A549 (cell line): Measurements from ENCODE around the gene ZNF700. TPM values are rescaled to one million over a fixed set of nuclear protein-coding genes. Genes with fewer than 3 reads are reported as not detected.
"Not testable (repeated sequence)": the region's sequence is repeated elsewhere in the genome, so short reads cannot be mapped to it uniquely, and the experiment has no call there.

Experiments used
- ATAC-seq, 2 experiments: fragments of 200-7000 bp in 1 of 2; fragments of >200 bp in 1 of 2; cut with Nextera tagmentation in 1 of 2; cut with Tn5 transposase in 1 of 2; 3 replicates each; pipeline versions ENCODE4 v1.8.0 to v1.9.1; 2018 to 2020; ENCODE audit warnings: mild to moderate bottlenecking in 1 of 2, moderate library complexity in 1 of 2
- CTCF ChIA-PET: fragments of 300-600 bp; sonication (Branson Sonifier 250); formaldehyde crosslinking; extraction: SDS; loops from one replicate; lab custom pipeline; 2021; ENCODE audit warnings: antibody characterized with exemption, inconsistent platforms; lab: Yijun Ruan, JAX
- POLR2A ChIA-PET: fragments of 350-600 bp; formaldehyde crosslinking; extraction: SDS; loops from one replicate; lab custom pipeline; 2021; ENCODE audit warnings: antibody characterized with exemption, inconsistent platforms; lab: Yijun Ruan, JAX
- DNase-seq, 2 experiments: peaks; one replicate each; pipeline versions ENCODE4 v3.0.0 to v3.0.0-alpha.2; 2011 to 2016; ENCODE audit warnings: low read depth in 1 of 2, low spot score in 1 of 2
- FAIRE-seq: peaks from 2 replicates; lab custom pipeline; 2011; peaks lifted over from hg19 to GRCh38; lab: Jason Lieb, UNC
- H3K27ac ChIP-seq, 2 experiments: fragments of >200 bp; sonication (Bioruptor Twin); formaldehyde crosslinking; 3 replicates each; pipeline ENCODE4 v1.5.1; 2016 to 2017
- H3K4me1 ChIP-seq: fragments of >200 bp; sonication (Bioruptor Twin); formaldehyde crosslinking; 3 replicates; pipeline ENCODE4 v1.6.1; 2016
- H3K4me2 ChIP-seq: fragments of >200 bp; sonication (Bioruptor Twin); formaldehyde crosslinking; 3 replicates; pipeline ENCODE4 v1.6.1; 2016
- H3K4me3 ChIP-seq: fragments of >200 bp; sonication (Bioruptor Twin); formaldehyde crosslinking; 3 replicates; pipeline ENCODE4 v1.5.1; 2016
- H3K9me3 ChIP-seq: fragments of >200 bp; sonication (Bioruptor Twin); formaldehyde crosslinking; 3 replicates; pipeline ENCODE4 v1.6.1; 2016
- EHF ChIP-seq: fragments of 250-450 bp; sonication (Bioruptor Pico); IDR thresholded peaks from 2 replicates; pipeline ENCODE4 v1.5.0; 2020; ENCODE audit warnings: mild to moderate bottlenecking
- KDM1A ChIP-seq: fragments of 200-600 bp; sonication (generic); IDR thresholded peaks from 2 replicates; pipeline ENCODE4 v1.6.1; 2016; ENCODE audit warnings: low read depth, mild to moderate bottlenecking
- KDM5A ChIP-seq: fragments of 200-600 bp; sonication (generic); IDR thresholded peaks from 2 replicates; pipeline ENCODE4 v1.6.1; 2016; ENCODE audit warnings: antibody characterized with exemption, mild to moderate bottlenecking
- MAFK ChIP-seq: fragments of 450-650 bp; IDR thresholded peaks from 2 replicates; pipeline ENCODE4 v1.6.1; 2014; ENCODE audit not compliant: partially characterized antibody
- MYC ChIP-seq: IDR thresholded peaks from 2 replicates; pipeline ENCODE4 v1.6.1; 2012; ENCODE audit warnings: mild to moderate bottlenecking, inconsistent platforms, low read length, improper control_type of control experiment, borderline replicate concordance
- POLR2A ChIP-seq: IDR thresholded peaks from 2 replicates; pipeline ENCODE4 v1.6.1; 2012; ENCODE audit warnings: mild to moderate bottlenecking, low read length
- RCOR1 ChIP-seq: fragments of 150-350 bp; IDR thresholded peaks from 2 replicates; pipeline ENCODE4 v1.6.1; 2014; ENCODE audit warnings: antibody characterized with exemption, low read length, low read depth
- RFX5 ChIP-seq: fragments of 450-650 bp; IDR thresholded peaks from 2 replicates; pipeline ENCODE4 v1.7.1; 2014; ENCODE audit warnings: antibody characterized with exemption, mild to moderate bottlenecking, moderate library complexity
- SREBF2 ChIP-seq: fragments of 450-650 bp; IDR thresholded peaks from 2 replicates; pipeline ENCODE4 v1.6.1; 2014; ENCODE audit warnings: mild to moderate bottlenecking, moderate library complexity
- ZFP36 ChIP-seq: fragments of 450-650 bp; IDR thresholded peaks from 2 replicates; pipeline ENCODE4 v1.6.1; 2014; ENCODE audit warnings: borderline replicate concordance; ENCODE audit not compliant: partially characterized antibody
- ZSCAN20 ChIP-seq: fragments of 250-450 bp; sonication (Bioruptor Pico); IDR thresholded peaks from 2 replicates; pipeline ENCODE4 v1.8.0; 2022; ENCODE audit warnings: mild to moderate bottlenecking, moderate library complexity
- WGBS: methylation state at CpG from one replicate; pipeline ENCODE4 v1.1.6; 2017; ENCODE audit errors: missing lambda C conversion rate; 5-methylcytosine and 5-hydroxymethylcytosine counted together
- polyA plus RNA-seq, 4 experiments: library from polyadenylated mRNA; depleted of rRNA in 3 of 4; stranded (reverse); fragments of >200 nt; fragmentation: RNase III in 1 of 4; extraction: RNeasy Plus Mini Kit Qiagen cat#74134 plus additional on column Dnase treatment in 1 of 4; gene quantifications; 2 replicates in 3 of 4; 3 replicates in 1 of 4; pipeline ENCODE4 v1.2.3, GENCODE V29; 2011 to 2017
- TF ChIP-seq, protein P1 (sequence below): fragments of 450-650 bp; IDR thresholded peaks from 2 replicates; pipeline ENCODE4 v1.6.1; 2014; ENCODE audit warnings: antibody characterized with exemption

The ZNF700 gene
- polyA plus RNA-seq, 2 of the 4 experiments (the other 2 are of a cell fraction) = 0.30 to 0.43 TPM

DNA sequence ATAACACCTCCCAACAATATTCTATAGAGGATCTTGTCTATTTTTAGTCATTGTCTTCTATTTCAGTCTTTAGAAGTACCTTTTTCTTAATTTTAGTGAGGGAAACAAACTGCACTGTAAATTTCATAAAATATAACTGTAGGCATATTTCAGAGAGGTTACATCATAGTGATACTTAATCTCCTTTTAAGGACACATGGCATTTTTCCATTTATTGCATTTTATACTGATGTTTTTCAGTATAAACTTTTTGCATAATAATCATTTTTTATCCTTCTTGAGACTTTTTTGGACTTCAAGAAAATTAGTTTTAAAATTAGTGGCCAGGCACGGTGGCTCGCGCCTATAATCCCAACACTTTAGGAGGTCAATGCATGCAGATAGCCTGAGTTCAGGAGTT is 6.6 kb downstream of the ZNF700 start:
- no peak for DNase-seq
- H3K4me1 ChIP-seq = no peaks in the 10 kb centered on the region
- no peak overlapping the region for H3K4me2 ChIP-seq
- ChIA-PET POLR2A (no interaction called here), CTCF (no interaction called here)
- no peak overlapping the region for H3K27ac ChIP-seq
- ATAC-seq = no peak
- TF ChIP-seq ZSCAN20 (CRISPR knock-in tag) (no peak), EHF (no peak), RFX5 (no peak), MAFK (no peak), SREBF2 (no peak), POLR2A (no peak), RCOR1 (no peak)
- H3K4me3 ChIP-seq = no peak overlapping the region
- no peaks in the 10 kb centered on the region for H3K9me3 ChIP-seq
- FAIRE-seq = no peak
- WGBS = 95% methylated on average over 3 of the region's 3 CpGs

GRCh38 chr19:11935829-11936228 is 10.9 kb downstream of the ZNF700 start:
- FAIRE-seq, H3K4me3 ChIP-seq, H3K27ac ChIP-seq, POLR2A ChIA-PET, CTCF ChIA-PET, ATAC-seq, H3K9me3 ChIP-seq, H3K4me1 ChIP-seq, H3K4me2 ChIP-seq, DNase-seq: not testable (repeated sequence)
- 76% methylated on average over 3 of the region's 3 CpGs for WGBS

- FAIRE-seq = not testable (repeated sequence)
These were observed 13.5 kb downstream of the ZNF700 start for GRCh38 chr19:11938383-11938782.

DNA sequence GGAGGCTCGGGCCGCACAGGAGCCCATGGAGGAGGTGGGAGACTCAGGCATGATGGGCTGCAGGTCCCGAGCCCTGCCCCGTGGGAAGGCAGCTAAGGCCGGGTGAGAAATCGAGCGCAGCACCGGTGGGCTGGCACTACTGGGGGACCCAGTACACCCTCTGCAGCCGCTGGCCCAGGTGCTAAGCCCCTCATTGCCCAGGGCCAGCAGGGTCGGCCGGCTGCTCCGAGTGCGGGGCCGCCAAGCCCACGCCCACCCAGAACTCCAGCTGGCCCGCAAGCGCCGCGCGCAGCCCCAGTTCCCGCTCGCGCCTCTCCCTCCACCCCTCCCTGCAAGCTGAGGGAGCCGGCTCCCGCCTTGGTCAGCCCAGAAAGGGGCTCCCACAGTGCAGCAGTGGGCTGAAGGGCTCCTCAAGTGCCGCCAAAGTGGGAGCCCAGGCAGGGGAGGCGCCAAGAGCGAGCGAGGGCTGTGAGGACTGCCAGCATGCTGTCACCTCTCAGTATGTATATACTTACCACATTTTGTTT is 16.5 kb downstream of the ZNF700 start:
- DNase-seq, H3K9me3 ChIP-seq, H3K27ac ChIP-seq, H3K4me1 ChIP-seq, H3K4me2 ChIP-seq, CTCF ChIA-PET, ATAC-seq, H3K4me3 ChIP-seq, FAIRE-seq, POLR2A ChIA-PET: not testable (repeated sequence)
- 33% methylated on average over 4 of the region's 29 CpGs for WGBS

More at GRCh38 chr19:11938383-11938782, 13.5 kb downstream of the ZNF700 start:
- H3K4me2 ChIP-seq, DNase-seq, H3K9me3 ChIP-seq, POLR2A ChIA-PET, H3K4me3 ChIP-seq, ATAC-seq, H3K27ac ChIP-seq, H3K4me1 ChIP-seq, CTCF ChIA-PET: not testable (repeated sequence)
- 84% methylated on average over 3 of the region's 3 CpGs for WGBS

- ChIA-PET POLR2A (no interaction called here), CTCF (no interaction called here)
- DNase-seq = no peak
- WGBS = 35% methylated on average over 10 of the region's 10 CpGs
- Histone ChIP-seq H3K9me3 (0 out of 3 replicates have a peak, but pooled peaks cover 2% of the 10 kb centered on the region), H3K27ac (no peak overlapping the region), H3K4me3 (no peak overlapping the region), H3K4me2 (no peak overlapping the region), H3K4me1 (no peaks in the 10 kb centered on the region)
- ATAC-seq = no peak
- no peak for FAIRE-seq
- no peak for TF ChIP-seq ZFP36
- TF ChIP-seq, protein P1, sequence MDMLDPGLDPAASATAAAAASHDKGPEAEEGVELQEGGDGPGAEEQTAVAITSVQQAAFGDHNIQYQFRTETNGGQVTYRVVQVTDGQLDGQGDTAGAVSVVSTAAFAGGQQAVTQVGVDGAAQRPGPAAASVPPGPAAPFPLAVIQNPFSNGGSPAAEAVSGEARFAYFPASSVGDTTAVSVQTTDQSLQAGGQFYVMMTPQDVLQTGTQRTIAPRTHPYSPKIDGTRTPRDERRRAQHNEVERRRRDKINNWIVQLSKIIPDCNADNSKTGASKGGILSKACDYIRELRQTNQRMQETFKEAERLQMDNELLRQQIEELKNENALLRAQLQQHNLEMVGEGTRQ = no peak
These were observed 17.3 kb downstream of the ZNF700 start for GRCh38 chr19:11942008-11942842.

DNA sequence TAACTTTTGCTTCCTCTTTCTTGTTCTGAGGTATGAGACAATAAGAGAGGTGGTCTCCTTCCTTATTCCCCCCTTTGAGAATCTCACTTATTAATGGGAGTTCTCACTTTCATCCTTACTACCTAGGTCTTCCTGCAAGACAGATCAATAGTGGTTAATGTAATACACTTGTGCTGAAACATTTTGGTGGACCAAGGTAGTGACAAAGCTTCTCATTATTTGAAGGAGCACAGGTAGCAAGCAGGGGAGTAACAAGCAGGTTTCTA is 17.9 kb downstream of the ZNF700 start:
- CTCF ChIA-PET = interaction anchor here (0.6 kb wide), 1 partner anchor 217 kb away, joined by 3 read pairs; no protein-coding TSS in a partner anchor
- no peak for FAIRE-seq
- H3K9me3 ChIP-seq = 0 out of 3 replicates have a peak, but pooled peaks cover 2% of the 10 kb centered on the region

More for the DNA sequence above, 17.9 kb downstream of the ZNF700 start:
- no peak overlapping the region for H3K27ac ChIP-seq
- H3K4me3 ChIP-seq = no peak overlapping the region
- ATAC-seq (no peak), DNase-seq (no peak)
- TF ChIP-seq MYC = no peak
- TF ChIP-seq KDM5A = no peak
- no peak for TF ChIP-seq KDM1A
- no peaks in the 10 kb centered on the region for H3K4me1 ChIP-seq
- no peak overlapping the region for H3K4me2 ChIP-seq
- POLR2A ChIA-PET = no interaction called here
